DMS53 treated with DMSO at 0.1 percent for 48 hours (cell line): ENCODE results near the gene MEG3.

Experiments
- DNase-seq: peaks from one replicate; lab custom pipeline; 2025; ENCODE audit not compliant: unreplicated experiment; lab: John Stamatoyannopoulos, UW

The MEG3 gene

DNA sequence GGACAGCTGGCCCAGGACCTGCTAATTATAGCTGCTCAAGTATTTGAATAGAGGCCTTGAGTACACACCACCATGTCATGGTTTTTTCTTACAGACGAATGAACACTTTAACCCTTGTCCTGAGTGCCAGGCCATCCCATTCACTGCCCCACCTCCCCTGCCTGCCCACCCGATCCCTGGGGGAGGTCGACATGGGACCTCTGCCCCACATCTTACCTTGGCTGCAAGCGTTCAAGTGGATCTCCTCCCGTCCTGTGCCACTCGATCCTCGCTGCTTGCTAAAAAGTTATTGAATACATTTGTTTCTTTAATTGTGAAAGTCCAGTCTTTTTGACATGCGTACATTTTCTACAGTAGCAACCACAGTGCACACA lies 67.3 kb downstream of the MEG3 start:
- no peak for DNase-seq

DNA sequence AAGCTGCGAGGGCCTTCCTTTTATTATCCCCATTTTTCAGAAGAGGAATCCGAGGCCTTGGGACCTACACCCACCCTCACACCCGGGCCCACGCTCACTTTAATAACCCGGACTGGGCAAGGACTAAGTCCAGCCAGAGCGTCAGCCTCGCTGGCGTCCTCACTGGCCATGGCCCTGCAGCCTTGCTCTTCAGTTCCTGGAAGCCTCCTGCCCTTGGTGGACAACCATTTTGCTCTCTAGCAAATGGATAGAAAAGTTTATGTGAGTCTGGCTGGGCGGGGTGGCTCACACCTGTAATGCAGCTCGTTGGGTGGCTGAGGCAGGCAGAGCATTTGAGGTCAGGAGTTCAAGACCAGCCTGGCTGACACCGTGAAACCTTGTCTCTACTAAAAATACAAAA lies 67.8 kb downstream of the MEG3 start:
- no peak for DNase-seq

DNA sequence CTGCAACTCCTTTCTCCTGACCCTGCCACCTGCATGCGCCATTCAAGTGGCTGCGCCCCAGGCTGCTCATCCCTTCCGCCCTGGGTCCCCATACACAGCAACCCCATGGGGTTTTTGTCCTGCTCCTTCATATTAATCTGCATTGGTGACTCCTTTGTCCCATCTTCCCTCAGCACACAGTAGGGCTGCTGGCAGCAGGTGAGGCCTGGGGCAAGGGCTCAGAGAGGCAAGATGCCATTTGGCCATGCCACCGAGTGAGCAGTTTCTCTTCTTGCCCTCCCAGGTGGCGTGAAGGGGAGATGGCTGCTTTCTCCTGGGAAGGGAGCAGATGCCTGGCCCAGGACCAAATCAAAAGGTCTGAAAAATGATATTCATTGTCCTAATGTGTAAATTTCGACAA lies 68.5 kb downstream of the MEG3 start:
- DNase-seq: no peak

DNA sequence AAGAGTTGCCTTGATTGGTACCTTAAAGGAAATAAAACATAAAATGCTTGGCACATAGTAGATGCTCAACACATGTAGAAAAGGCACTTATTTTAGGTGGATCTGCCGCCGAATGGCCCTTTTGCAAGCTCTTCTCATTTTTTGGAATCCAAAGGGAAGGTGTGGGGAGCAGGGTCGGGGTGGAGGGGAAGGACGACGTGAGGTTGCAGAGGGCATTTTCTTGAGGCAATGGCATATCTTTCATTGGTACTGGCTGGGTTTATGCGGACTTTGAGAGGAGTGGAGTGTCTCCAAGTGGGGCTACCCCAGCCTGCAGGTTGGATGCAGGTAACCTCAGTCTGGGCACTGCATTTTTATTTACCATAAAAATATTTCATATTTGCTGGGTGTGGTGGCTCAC lies 69.5 kb downstream of the MEG3 start:
- DNase-seq: no peak

DNA sequence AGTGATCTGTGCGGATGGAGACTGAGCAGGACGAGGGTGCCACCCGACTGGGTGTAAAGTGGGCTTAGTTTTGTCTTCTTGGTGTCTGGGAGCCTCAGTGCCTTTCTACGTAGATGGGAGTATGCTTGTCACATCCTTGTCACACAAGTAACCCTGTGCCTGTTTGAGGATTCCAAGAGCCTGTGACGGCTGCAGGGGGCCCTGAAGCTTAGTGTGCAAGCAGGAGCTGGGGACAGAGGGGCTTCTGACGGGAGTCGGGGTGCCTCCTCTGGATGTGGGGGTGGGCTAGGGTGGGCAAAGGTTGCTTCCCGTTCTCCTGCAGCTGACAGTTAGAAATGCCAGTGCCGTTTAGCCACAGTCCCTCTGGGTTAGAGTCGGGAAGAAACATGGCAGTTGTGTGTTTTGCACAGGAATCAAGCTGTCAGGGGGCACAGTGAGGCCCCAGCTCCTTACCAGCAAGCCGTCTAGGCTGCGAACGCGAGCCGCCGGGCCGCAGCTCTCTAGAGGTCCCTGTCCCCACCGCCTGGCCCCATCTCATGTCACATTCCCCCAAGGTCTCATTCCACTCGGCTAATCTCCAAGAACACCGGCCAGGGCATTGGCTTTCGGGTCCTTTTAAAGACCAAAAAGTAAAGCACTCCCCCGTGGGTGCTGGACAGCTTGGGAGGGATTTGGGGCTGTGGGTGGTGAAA lies 70.6 kb downstream of the MEG3 start:
- no peak for DNase-seq

DNA sequence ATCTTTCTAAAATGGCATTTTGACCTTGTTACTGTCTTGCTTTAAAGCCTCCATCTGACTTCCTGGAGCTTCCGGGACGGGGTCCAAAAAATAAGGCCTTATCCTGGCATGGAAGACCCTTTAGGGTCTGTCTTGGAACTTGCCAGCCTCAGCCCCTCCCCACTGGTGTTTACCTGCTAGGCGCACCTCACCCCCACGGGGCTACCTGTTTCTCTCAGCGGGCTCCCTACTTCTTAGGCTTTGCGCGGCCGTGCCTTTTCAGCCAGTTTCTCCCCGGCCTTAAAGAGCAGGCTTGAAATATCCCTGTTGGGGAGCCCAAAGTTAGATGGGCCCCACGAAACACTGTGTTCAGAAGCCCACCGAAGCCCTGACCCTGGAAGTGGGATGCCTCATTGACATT lies 72.5 kb downstream of the MEG3 start:
- DNase-seq: no peak

DNA sequence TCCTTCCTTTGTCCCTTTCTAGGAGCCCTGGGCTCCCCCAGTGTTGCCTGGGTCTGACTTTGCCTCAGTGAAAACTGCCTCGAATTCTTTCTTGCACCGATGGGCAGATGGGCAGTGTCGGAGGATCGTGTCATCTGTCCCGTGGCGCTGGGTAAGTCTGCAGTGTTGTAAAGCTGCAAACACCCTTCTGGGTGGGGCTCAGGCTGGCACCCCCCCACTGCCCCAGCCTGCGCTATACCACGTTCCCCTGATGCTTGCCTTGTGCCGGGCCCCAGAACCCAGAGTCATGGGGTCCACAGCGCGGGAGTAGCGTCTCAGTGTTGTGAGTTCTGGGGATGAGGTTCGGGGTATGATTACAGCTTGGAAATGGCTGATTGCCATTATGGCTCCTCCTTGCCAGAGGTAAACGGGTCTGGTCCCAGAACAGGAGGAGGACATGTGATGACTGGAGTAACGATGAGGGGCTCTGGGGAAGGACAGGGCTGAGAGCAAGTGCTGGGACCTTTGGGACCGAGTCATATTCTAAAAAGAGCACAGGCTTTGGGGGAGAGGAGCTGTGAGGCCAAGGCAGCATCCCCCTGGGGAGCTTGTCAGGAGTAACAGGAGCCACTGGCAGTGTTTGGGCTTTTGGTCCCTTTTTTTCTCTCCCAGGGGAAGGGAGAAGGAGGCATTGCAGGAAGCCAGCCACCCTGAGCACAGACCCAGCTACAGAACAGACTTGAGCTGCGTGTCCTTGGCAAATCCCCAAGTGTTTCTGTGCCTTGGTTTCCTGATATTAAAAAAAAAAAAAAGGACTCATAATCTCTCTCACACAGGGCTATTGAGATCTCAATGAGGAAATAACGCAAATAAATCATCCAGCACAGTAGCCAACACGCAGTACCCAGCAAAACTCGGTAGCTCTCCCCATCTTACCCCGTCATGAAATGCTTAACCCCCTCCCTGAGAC lies 73.3 kb downstream of the MEG3 start:
- DNase-seq: no peak

DNA sequence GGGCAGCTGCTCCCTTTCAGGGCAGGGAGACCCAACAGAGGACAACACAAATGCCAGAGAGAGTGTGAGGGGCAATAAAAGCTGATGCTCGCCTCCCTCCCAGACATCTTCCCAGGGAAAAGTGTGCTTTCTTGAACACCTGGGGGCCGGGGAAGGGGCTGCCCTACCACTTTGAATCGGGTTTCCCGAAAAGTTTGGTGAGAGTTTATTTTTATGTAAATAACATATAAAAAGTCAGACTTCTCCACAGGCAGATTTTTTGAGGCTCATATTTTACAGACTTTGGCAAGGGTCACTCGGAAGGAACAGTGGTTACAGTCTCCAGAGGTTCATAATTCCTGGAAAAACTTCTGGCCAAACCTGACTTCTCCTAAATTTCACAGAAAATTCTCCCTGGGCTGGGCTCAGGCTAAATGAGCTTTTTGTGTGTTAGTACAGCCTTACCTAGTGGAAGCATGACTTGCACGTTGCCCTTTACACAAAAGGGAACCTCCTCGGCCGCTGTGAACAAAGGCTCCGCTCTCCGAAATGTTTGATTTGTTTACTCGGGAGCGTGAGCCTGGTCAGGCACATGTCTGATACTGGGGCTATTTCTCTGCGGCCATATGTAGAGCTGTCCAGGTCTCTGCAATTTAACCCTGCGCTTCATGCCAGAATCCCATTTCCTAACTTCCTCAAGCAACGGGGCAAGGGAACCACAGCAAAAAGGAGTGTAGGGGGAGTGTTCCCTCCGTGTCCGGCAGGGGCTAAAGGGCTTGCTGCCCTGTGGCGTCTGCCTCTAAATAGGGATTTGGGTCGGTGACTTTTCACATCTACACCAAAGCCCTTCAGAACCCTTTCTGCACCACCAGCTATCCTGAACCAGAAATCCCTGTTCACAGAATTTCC lies 74.2 kb downstream of the MEG3 start:
- no peak for DNase-seq

DNA sequence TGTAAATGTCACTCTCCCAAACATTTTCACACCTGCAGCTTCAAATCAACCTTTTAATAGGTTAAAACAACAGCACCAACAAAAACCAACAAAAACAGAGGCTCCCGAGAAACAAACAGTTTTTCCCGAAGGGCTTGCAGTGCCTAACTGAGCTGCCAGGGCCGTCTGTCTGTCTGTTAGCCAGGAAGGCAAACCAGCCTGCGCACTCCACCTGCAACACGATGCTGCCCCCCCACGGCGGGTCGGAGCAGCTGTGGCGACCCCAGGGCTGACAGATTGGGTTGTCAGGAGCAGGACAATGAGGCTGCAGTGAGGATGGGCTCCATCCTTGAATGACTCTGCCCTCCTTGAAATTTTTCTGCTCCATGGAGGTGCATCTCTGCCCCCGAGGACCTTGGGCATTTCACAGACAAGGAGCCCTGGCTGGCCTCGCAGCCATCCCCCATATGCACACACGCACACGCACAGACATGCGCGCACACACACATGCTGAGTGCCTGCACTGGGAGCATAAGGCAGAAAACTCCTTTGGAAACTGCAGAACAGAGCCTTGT lies 75.0 kb downstream of the MEG3 start:
- DNase-seq: no peak

DNA sequence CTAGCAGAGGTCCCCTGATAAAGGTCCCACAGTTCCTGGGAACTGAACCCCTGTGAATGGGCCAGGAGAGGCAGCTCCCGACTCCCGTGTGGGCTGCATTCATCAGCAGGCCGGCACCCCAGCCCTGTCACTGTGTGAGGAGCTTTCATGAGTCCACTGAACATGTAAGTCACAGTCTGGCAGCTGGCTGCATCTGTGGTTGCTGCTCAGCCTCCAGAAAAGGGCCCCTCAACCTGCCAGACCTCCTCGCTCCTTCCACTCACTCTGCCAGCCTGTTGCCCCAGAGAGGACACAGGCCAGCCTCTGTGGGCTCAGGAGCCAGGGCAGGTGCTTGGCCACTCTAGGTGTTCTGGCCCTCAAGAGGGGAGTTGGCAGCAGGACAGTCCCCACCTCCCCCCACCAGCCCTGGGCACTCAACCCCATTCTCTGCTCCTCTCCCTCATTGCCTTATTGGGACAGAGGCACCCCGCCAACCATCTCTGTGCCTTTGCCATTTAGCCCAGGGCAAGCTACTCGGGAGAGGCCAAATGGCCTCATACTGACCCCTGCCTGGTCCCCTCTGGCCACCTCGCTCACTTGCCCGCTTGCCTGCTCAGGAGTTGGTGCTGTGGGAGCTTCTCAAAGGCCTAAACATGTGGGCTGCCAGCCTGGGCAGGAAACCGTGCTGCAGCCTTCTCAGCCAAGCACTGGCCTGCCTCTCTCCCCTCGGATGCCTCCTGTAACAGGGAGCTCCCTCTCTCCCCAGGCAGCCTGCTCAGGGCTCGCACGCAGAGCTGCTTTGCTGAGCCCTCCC lies 75.7 kb downstream of the MEG3 start:
- DNase-seq: no peak

DNA sequence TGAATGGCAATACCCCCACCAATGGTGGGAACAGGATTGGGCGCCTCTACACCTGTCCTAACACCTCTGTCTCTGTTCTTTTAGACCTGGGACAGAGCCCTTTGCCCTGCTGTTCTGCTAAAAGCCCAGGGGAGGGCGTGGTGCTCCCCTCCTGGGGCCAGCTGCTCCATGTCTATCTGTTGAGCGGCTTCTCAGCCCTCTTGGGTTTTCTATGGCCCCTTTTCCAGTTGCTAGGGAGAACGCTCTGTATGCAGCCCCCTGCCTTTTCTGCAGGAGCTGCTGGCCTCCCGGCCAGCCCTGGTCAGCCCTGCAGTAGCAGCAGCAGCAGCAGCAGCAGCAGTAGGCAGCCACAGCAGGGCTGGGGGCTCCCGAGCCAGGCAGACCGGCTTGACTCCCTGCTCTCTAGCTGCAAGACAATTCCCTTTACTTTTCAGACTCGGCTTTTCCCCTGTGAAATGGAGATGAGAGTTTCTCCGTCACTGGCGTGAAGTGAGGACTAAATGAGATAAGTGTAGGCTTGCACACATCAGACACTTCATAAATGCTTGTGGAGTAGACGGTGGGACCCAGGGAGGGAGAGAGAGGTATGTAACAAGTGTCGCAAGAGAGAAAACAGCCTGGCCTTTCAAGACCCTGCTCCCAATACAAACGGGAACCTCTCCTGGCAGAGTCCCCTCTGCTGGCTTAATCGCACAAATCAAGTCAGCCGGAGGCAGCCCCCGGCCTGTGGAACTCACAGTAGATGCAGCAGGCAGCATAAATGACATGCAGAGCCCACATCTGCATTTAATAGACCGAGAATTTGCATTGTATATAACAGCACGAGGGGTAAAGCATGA lies 76.6 kb downstream of the MEG3 start:
- DNase-seq: no peak

DNA sequence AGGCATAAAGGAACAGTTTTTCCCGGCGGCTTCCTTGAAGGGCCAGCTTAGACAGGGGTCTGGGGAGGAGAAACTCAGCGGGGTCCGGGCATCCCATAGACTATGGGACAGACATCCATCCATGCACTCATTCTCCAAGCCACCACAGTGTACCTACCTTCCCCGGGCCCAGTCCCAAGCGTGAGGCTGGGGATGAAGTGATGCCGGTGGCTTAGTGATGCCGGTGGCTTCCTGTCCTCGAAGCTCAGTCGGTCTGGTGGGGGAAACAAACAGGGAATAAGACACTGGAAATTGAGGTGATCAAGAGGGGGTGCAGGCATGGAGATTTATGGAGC lies 77.2 kb downstream of the MEG3 start:
- no peak for DNase-seq

DNA sequence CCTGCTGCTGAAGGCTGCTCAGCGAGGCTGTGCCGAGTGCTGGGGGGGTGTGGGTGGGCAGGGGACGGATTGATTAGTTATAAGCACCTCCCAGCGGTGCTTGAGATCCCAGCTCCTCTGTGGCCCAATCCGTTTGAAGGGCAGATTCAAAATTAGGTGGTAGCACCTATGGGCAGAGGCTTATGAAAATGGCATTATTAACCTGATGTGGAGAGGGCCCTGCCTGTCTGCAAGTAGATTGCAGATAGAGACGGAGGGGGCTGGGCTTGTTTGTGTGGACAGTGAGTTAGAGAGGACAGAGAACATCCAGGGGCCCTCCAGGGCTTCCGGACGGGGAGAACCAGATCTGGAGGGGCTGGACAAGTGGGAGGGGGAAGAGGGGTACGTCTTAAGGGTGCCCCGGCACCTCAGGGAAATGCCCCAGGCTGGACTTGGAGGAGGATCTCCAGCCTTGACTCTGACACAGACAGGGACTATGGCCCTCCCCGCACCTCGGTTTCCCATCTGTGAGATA lies 77.8 kb downstream of the MEG3 start, which contains the start of gene RTL1:
TSS of gene RTL1 (minus strand) at position 51 of the 514 bp plus-strand sequence. CDS start 18,934 bp downstream, outside the sequence.
- no peak for DNase-seq

DNA sequence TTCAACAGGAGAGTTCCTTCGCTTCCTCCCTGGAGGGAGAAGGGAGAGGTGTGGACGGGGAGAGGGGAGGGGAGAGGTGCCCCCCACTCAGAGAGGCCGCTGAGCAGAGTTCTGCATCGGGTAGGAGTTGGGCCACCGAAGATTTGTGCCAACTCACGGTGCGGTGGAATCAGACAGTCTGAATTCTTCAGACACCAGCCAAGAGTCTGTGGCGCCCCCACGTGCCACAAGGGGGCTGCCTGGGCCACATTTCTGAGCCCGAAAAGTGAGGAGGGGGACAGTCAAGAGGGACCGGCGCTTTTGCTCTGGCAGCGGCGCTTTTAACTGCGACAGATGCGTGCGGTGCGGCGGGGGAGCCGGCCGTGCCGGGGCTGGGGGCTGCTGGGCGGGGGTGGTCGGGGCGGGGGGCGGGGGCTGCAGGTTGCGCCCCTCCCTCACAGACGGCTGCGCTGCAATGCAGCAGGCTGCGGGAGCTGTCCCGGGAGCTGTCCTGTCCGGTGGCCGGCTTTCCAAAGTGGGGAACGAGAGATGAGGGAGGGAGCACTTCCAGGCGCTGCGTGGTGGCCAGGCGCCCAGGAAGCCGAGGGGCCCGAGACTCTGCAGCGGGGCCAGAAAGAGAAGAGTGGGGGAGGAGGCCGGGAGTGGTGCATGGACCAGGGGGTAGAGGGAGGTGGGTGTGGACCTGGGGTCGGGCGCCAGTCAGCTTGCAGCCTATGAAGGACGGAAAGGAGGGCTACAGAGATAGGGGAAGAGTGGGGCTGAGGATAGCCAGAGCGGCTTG lies 78.6 kb downstream of the MEG3 start:
- DNase-seq: no peak

DNA sequence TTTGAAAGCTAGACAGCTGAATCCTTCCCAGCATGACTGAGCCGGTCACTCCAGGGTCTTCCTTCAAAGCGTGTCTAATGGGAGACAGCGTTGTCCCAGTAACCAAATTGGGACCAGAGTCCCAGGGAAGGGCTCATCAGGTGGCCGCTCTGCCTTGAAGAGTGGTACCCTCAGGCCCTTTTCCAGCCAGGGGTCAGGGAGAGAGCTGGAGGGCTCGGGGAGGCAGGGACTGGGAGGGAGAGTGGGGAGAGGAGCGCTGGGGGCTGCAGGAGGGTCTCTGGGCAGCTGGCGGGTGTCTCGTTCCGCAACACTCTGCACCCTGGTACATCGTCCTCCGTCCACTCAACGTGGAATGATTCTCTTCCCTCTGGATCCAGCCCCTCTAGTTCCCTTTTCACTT lies 79.2 kb downstream of the MEG3 start:
- DNase-seq: no peak

DNA sequence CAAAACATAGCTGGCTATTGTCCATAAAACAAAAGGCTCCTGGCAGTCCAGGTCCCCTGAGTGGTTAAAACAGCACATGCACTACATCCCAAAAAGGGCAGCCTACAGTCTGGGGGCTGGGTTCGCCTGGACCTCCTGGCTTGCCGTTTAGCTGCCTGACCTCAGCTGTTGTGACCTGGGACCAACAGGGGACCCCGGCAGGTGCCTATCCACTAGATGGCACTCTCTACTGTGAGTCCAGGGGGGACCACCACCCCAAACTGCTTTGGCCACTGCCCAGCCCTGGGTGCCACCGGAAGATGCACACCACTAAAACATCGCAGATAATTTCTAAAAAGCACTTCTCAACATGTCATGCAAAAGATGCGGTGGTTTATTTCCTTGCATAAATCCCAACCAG lies 80.5 kb downstream of the MEG3 start:
- DNase-seq: no peak

DNA sequence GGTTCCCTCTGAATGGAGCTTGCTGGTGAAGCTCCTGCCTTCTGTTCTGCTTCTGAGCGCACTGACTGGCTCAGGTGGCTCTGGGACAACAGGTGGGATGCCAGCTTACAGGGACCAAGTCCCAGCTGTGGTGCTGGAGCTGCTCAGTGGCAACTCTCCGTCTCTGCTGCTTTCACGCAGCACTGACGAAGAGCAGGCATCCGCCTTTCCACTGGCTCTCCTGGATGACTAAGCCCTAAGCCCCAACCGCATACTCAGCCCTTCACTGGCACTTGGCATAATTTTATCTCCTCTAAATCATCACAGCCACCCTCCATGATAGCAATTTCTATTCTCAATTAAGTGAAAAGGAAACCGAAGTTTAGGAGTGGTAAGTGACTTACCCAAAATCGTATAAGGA lies 81.3 kb downstream of the MEG3 start:
- no peak for DNase-seq

DNA sequence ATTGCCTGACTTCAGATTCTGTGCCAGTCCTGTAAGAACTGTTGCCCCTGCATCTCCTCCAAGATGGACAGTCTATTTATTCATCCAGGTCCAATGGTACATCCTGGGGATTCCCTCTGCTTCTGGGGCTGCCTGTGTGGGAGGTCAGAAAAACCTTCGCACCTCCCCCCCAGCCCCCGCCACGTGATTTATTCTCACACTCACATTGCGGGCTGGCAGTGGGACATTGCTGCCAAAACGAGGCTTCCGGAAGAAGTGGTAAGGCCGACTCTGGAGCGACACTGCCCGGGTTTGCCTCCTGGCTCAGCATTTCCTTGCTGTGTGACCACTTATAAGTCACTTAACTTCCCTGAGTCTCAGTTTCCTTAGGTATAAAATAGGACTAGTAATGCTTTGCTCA lies 83.5 kb downstream of the MEG3 start:
- DNase-seq: no peak
